NCI-H2029 (cell line): ENCODE results near the gene AGBL1.
"Not testable (repeated sequence)": the region's sequence is repeated elsewhere in the genome, so short reads cannot be mapped to it uniquely, and the experiment has no call there.

Experiments used
- DNase-seq: peaks from one replicate; lab custom pipeline; 2025; lab: John Stamatoyannopoulos, UW

AGBL1 gene

GRCh38 chr15:86522721-86523120, 443.1 kb downstream of the AGBL1 start:
- no peak for DNase-seq

DNA sequence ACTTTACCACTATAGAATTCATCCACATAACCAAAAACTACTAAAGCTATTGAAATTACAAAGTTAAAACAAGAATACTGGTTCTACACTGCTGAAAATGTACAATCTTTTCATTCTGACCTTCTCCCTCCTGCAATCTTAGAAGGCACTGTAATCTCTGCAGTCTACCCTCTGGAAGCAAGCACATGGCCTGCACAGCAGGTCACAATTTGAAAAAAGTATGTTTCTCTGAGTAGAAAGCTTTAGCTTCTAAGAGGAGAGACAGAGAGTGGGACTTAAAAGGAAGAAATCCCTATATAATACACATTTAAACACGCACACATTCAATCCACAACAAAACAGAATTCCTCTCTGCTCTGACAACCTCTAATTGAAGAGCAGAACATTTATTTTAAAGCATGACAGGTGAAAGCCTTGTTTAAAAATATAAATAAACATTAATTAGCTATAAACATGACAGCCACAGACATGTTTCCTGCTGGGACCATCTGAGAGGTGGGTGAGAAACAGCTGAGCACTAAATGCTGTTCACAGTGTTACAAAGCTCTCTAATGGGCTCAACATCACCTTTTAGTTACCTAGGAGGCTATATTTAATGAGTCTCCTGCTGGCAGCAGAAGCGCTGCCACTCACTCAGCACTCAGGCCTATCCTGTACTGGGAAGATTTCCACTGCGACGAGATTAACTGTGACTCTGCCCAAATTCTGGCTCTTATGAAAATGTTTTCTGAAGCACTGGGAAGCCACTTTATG, 447.4 kb downstream of the AGBL1 start:
- DNase-seq, result no peak

DNA sequence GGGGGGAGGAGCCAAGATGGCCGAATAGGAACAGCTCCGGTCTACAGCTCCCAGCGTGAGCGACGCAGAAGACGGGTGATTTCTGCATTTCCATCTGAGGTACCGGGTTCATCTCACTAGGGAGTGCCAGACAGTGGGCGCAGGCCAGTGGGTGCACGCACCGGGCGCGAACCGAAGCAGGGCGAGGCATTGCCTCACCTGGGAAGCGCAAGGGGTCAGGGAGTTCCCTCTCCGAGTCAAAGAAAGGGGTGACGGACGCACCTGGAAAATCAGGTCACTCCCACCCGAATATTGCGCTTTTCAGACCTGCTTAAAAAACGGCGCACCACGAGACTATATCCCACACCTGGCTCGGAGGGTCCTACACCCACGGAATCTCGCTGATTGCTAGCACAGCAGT, 448.4 kb downstream of the AGBL1 start:
- DNase-seq, result not testable (repeated sequence)

DNA sequence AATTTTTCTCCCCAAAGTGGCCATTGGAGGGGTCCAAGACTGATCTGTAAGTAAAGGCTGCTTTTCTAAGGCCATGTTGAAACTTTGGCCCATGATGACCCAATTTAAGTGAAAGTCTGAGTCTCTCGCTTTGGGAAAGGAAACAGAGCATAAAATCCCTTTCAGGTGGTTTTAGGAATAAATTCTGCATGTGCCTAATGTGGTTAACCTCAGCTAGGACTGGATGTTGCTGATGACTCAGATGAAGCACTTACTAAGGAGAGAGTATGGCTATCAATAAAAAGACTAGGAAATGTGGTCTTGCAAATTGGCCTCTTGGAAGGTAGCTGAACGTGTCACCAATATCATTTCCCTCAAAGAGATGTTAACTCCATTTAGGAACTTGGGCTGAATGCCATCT, 458.5 kb downstream of the AGBL1 start:
- DNase-seq, result no peak

GRCh38 chr15:86540840-86541467, 461.3 kb downstream of the AGBL1 start:
- DNase-seq, result no peak

GRCh38 chr15:86541540-86541939, 461.9 kb downstream of the AGBL1 start:
- DNase-seq, result no peak

DNA sequence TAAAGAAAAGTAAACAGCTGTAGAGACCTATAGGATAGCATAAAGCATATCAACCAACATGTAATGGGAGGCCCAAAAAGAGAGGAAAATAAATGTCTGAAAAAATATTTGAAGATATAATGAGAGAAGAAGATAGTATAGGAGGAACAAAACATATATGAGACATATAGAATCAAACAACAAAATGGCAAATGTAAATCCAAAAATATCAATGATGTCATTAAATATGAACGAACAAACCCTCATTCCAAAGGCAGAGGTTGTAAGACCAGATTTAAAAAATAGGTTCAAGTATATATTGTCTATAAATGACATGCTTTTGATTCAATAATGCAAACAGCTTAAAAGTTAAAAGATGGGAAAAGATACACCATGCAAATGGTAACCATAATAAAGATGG, 470.4 kb downstream of the AGBL1 start:
- DNase-seq, result no peak

DNA sequence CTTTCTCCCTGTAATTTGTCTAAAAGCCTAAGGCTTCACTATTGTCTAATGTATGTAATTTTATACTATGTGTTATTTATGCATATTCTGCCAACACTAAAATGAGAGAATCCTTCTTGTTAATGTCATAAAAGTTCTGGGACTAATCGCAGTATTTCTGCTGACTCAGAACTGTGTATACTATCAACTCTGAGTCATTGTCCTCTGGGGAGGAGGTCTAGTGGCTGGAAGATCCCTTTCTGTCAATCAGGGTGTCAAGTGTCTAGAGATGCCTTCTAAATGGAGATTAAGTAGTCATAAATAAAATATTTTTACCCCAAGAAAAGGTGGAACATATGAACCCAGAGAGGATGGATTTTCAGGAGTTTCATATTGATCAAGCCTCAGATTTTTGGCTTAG, 473.4 kb downstream of the AGBL1 start:
- no peak for DNase-seq

- DNase-seq, result no peak
Measured at GRCh38 chr15:86555098-86555497, 475.4 kb downstream of the AGBL1 start.

DNA sequence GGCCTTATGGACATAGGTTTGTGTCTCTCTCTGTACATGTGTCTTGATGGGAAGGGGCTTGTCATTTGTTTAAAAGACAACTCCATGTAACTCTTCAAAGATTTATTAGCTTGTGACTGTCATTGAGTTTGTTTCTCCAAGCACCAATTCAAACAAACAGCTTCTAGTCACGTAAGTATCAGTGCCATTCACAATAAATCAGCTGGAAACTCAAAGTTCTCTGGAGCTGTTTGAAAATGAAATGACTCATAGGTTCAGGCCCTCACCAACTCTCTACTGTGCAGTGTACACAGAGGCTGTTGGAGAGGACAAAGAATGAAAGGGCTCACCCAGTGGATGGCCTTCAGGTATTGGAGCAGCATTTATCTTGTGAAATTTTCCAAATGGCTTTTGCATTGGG, 476.3 kb downstream of the AGBL1 start:
- no peak for DNase-seq

- DNase-seq, result no peak
Measured at GRCh38 chr15:86556396-86557017, 476.8 kb downstream of the AGBL1 start.

GRCh38 chr15:86557018-86557550, 477.4 kb downstream of the AGBL1 start:
- DNase-seq, result no peak

- DNase-seq, result no peak
Measured at GRCh38 chr15:86558252-86558651, 478.6 kb downstream of the AGBL1 start.

DNA sequence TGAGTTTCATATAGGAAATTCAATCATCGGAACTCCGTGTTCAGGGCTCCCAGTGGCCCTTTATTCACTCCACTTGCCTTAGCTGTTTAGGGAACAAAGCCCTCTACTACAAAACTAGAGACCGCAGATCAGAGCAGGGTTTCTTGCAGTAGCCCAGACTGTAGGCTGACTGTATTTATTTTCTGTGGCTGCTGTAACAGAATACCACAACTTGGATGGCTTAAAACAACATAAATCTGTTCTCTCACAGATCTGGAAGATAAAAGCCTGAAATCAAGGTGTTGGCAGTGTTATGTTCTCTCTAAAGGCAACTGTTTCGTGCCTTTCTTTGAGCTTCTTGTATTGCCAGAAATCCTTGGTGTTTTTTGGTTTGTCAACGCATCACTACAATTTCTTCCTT, 479.0 kb downstream of the AGBL1 start:
- no peak for DNase-seq

GRCh38 chr15:86568378-86568777, 488.7 kb downstream of the AGBL1 start:
- DNase-seq, result no peak

- DNase-seq, result no peak
Measured at GRCh38 chr15:86570738-86571137, 491.1 kb downstream of the AGBL1 start.

DNA sequence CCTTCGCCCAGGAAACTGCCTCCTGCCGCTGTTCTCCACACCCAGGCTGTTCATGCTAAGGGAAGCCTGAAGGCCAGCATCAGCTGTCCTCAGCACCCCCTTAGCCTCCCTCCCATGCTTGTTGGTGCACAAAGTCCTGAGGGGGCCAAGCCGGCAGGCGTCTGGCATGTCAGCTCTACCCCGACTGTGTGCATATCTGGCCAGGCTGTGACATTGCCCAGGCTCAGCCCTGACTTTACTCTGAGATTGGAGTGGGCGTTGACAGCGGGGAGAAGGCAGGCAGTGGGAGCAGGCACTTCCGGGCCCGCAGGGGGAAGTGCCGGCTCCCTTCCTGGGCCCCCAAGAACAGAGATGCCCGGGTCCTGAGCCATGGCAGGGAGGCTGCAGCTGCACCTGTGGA, 492.2 kb downstream of the AGBL1 start:
- DNase-seq, result no peak

GRCh38 chr15:86572368-86572841, 492.7 kb downstream of the AGBL1 start:
- no peak for DNase-seq

DNA sequence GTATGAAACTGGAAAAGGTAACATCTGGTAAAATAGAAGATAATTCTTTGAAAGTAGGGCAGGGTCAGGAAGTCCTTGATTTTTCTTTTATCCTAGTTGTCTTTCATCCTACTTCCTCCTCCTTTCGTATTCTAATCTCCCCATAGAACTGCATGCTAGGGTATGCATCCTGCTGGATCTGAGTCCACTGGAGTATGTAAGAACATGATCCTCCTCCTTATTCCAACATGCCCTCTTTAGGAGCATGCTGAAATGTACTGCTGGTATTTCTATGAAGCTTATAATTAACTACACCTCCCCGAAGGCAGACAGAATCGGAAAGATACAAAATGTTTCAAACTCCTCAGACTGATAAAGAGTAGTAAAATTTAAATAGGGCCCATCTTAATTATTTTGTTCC, 493.8 kb downstream of the AGBL1 start:
- DNase-seq, result no peak

DNA sequence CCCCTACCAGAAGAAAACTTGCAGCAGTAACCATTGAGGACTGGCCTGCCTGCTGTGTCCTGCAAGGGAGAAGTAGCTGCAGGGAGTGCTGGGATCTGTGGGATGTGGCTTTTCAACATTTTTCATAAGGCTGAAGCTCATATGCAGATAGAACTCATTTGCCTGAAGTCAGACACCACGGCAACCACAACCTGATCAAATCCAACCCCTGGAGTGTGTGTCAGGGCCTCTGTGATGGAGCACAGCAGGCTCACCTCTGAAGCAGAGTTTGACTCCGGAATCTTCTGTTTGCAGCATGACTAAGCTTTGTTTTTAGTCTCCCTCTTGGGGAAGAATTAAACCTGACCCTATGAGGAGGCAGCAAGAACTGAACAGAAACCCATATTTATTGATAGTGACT, 508.7 kb downstream of the AGBL1 start:
- no peak for DNase-seq

DNA sequence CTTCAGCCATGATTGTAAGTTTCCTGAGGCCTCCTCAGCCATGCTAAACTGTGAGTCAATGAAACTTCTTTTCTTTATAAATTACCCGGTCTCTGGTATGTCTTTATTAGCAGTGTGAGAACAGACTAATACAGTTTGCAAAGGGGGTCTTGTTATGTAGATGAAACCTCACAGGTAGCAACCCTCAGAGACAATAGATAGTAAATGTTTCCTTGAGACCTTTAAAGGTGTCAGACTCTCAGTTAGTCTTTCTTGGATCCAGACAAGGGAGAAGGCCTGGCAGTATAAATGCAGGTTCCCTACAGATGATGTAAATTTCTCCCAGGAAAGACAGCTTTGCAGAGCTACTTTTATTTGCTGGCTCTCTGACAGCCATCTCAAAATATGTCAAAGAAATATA, 510.8 kb downstream of the AGBL1 start:
- DNase-seq, result no peak

DNA sequence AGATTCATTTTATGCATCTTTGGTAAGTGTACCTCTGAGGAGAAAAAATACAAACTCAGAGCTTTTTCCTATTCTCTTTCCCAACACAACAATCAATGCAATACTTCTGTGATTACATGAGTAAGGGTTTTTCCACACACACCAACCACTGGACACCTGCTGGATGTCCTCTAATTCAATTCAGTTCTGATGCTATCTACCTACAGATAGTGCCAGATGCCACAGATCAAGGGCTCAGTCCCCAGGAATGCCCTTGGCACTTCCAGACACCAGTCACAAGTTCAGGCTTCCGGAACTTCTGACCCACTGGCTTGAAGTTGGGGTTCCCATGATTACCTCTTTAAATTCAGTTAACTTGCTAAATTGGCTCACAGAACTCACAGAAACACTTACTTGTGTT, 511.5 kb downstream of the AGBL1 start:
- DNase-seq, result no peak
